ENCODE measurements around the gene SPOCK2. TPM values are rescaled to one million over a fixed set of nuclear protein-coding genes. Genes with fewer than 3 reads are reported as not detected.

The SPOCK2 gene
- total and polyA plus RNA-seq, 10 of the 15 experiments (the other 5 are each of a cell fraction or from before 2014, with no cell fraction given): 0.02 to 1.5 (median 0.58) TPM

DNA sequence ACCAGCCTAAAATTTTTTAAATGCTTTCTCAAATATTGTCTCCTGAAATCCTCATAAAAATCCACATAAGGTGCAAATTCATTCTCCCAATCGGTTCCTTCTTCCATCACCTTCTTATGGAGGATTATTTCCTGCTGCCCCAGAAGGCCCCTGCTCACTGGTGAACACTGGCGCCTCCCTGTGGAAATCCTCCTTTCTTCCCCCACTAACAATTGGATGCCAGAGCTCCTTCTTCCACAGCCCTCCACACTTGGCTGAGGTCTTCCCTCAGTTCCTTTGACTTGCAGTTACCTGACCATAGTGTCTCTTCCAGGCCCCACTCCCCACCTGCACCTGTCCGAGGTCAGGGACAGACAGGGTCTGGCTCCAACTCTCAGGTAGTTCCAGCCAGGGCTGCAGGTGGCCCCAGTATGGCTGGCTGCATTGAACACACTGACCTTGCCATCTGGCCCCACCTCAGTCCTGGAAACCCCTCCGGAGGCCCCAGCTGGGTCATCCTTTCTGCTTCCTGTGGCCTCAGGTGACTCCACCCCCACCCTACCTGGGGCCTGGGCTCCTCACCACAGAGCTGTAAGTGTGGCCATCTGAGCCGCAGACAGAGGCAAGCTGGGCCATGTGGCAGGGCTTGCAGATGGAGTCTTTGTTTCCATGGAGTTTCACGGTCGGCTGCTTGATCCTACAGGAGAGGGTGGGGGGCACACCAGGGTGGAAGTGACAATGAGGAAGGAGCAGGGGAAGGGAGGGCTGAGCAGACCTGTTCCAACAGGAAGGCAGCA, 18.4 kb downstream of the SPOCK2 start:
- SMC1A ChIA-PET (ENCODE audit: uncharacterized antibody, unreplicated experiment): interaction anchor here (0.6 to 1.4 kb wide), 7 partner anchors 9 to 268 kb away, joined by 3 to 4 read pairs (median 3); no protein-coding TSS in a partner anchor
- TF ChIP-seq NFIC (IDR thresholded peaks at IDR 0.05; ENCODE audit: low read depth, low read length): no peak
- no peak for TF ChIP-seq CBFB (IDR thresholded peaks at IDR 0.05; ENCODE audit: low read depth)
- peak; percentile 33; the same call in 1 of the 2 replicates for TF ChIP-seq RAD21 (IDR thresholded peaks at IDR 0.05; ENCODE audit: insufficient read depth, low read depth, low read length)
- TF ChIP-seq, protein P1, sequence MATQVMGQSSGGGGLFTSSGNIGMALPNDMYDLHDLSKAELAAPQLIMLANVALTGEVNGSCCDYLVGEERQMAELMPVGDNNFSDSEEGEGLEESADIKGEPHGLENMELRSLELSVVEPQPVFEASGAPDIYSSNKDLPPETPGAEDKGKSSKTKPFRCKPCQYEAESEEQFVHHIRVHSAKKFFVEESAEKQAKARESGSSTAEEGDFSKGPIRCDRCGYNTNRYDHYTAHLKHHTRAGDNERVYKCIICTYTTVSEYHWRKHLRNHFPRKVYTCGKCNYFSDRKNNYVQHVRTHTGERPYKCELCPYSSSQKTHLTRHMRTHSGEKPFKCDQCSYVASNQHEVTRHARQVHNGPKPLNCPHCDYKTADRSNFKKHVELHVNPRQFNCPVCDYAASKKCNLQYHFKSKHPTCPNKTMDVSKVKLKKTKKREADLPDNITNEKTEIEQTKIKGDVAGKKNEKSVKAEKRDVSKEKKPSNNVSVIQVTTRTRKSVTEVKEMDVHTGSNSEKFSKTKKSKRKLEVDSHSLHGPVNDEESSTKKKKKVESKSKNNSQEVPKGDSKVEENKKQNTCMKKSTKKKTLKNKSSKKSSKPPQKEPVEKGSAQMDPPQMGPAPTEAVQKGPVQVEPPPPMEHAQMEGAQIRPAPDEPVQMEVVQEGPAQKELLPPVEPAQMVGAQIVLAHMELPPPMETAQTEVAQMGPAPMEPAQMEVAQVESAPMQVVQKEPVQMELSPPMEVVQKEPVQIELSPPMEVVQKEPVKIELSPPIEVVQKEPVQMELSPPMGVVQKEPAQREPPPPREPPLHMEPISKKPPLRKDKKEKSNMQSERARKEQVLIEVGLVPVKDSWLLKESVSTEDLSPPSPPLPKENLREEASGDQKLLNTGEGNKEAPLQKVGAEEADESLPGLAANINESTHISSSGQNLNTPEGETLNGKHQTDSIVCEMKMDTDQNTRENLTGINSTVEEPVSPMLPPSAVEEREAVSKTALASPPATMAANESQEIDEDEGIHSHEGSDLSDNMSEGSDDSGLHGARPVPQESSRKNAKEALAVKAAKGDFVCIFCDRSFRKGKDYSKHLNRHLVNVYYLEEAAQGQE (IDR thresholded peaks at IDR 0.05; ENCODE audit: low read depth, low read length): no peak
- TF ChIP-seq NR2C2 (IDR thresholded peaks at IDR 0.05; ENCODE audit: borderline replicate concordance, control insufficient read depth, insufficient read length, low read depth): no peak
- TF ChIP-seq CTCF (IDR thresholded peaks at IDR 0.05 in 2 of 3, conservative IDR thresholded peaks at IDR 0.05 in 1 of 3; ENCODE audit: control insufficient read depth in 2 of 3, extremely low read depth in 1 of 3, insufficient read depth in 1 of 3, low read depth in 3 of 3, low read length in 3 of 3): peak in 2 of 3 experiments; percentile 19 to 25; a peak in 3 of 6 replicates
- no peak for TF ChIP-seq SRF (IDR thresholded peaks at IDR 0.05; ENCODE audit: low read depth in 2 of 2, low read length in 2 of 2)
- TF ChIP-seq ZNF274 (IDR thresholded peaks at IDR 0.05; ENCODE audit: insufficient read depth, insufficient read length): no peak
- TF ChIP-seq SMAD1 (IDR thresholded peaks at IDR 0.05; ENCODE audit: low read depth, partially characterized antibody): no peak
- no peak for TF ChIP-seq CREM (IDR thresholded peaks at IDR 0.05; ENCODE audit: low read depth)
- no peak for TF ChIP-seq MYC (IDR thresholded peaks at IDR 0.05; ENCODE audit: insufficient read depth, insufficient read length, insufficient replicate concordance, low read length, severe bottlenecking)
- no peak for TF ChIP-seq KAT2A (conservative IDR thresholded peaks at IDR 0.05; ENCODE audit: control insufficient read depth, low read depth, low read length)
- peak; percentile 13; the same call in 1 of the 2 replicates for TF ChIP-seq SMC3 (IDR thresholded peaks at IDR 0.05; ENCODE audit: borderline replicate concordance, low read length)
- TF ChIP-seq, protein P2, sequence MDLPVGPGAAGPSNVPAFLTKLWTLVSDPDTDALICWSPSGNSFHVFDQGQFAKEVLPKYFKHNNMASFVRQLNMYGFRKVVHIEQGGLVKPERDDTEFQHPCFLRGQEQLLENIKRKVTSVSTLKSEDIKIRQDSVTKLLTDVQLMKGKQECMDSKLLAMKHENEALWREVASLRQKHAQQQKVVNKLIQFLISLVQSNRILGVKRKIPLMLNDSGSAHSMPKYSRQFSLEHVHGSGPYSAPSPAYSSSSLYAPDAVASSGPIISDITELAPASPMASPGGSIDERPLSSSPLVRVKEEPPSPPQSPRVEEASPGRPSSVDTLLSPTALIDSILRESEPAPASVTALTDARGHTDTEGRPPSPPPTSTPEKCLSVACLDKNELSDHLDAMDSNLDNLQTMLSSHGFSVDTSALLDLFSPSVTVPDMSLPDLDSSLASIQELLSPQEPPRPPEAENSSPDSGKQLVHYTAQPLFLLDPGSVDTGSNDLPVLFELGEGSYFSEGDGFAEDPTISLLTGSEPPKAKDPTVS (IDR thresholded peaks at IDR 0.05; ENCODE audit: low read depth, low read length): no peak
- no peak for TF ChIP-seq MTA2 (IDR thresholded peaks at IDR 0.05; ENCODE audit: low read depth)
- TF ChIP-seq TARDBP (IDR thresholded peaks at IDR 0.05; ENCODE audit: borderline replicate concordance): no peak

More for the DNA sequence above, 18.4 kb downstream of the SPOCK2 start:
- Histone ChIP-seq H3K79me2 (ENCODE audit: control insufficient read depth, insufficient read depth, low read length) (no peaks in the 10 kb centered on the region), H2AFZ (ENCODE audit: control insufficient read depth, low read depth, low read length) (no peak overlapping the region), H3K27ac (ENCODE audit: control insufficient read depth, insufficient read depth) (no peak overlapping the region), H3K9me3 (replicated peaks; ENCODE audit: control insufficient read depth, insufficient read depth, low read length) (no peaks in the 10 kb centered on the region), H4K20me1 (ENCODE audit: control insufficient read depth, insufficient read depth) (no peaks in the 10 kb centered on the region), H3K4me1 (ENCODE audit: control insufficient read depth, insufficient read depth, low read length) (peaks cover 1% of the 10 kb centered on the region), H3K4me3 (no peak overlapping the region), H3K36me3 (ENCODE audit: control insufficient read depth in 2 of 2, insufficient read depth in 2 of 2, low read length in 1 of 2) (no peaks in the 10 kb centered on the region), H3K27me3 (replicated peaks in 1 of 2; ENCODE audit: control insufficient read depth in 2 of 2, insufficient read depth in 2 of 2, low read length in 1 of 2) (no peaks in the 10 kb centered on the region), H3K9ac (ENCODE audit: control insufficient read depth, insufficient read depth, low read length) (no peak overlapping the region), H3K4me2 (ENCODE audit: control insufficient read depth, insufficient read depth) (no peak overlapping the region)
- BruUV-seq (replicated peaks): no TSS peak
- ATAC-seq: no peak; the same call in 2 of the 3 replicates
- WGBS (ENCODE audit: insufficient coverage, insufficient replicate concordance, low lambda C conversion rate, missing lambda C conversion rate): 53% methylated on average over 7 of the region's 7 CpGs
- in situ Hi-C loops (cut with MboI) (no loop called here), intact Hi-C loops (cut with micrococcal nuclease; ENCODE audit: unreplicated experiment) (no loop called here)
- ChIA-PET CTCF (interaction anchor here (0.6 to 7.0 kb wide), 10 partner anchors 8 to 1008 kb away, joined by 3 to 65 read pairs (median 5); no protein-coding TSS in a partner anchor), RAD21 (ENCODE audit: unreplicated experiment) (interaction anchor here (1.0 to 3.8 kb wide), 5 partner anchors 10 to 267 kb away, joined by 3 to 34 read pairs (median 6); no protein-coding TSS in a partner anchor), POLR2A (interaction anchor here (0.6 kb wide), 2 partner anchors 85 to 117 kb away, joined by 3 to 7 read pairs; no protein-coding TSS in a partner anchor)
- FAIRE-seq: no peak
- no peak for DNase-seq (ENCODE audit: low read depth, low spot score)

All from GM12878 (cell line).